IMR-90 (cell line): ENCODE measurements around the gene C10orf90. TPM values are rescaled to one million over a fixed set of nuclear protein-coding genes. Genes with fewer than 3 reads are reported as not detected.

Experiments used
- ATAC-seq: fragments of 200-7000 bp; cut with Tn5 transposase; 2 replicates; pipeline ENCODE4 v1.9.1; 2020; ENCODE audit warnings: low read depth, mild to moderate bottlenecking, moderate library complexity
- BruUV-seq: library from RNA; stranded (reverse); fragments of 400-500 nt; replicated peaks from 2 replicates; lab custom pipeline; 2021; lab: Mats Ljungman, UMichigan
- CTCF ChIA-PET: fragments of 300-600 bp; formaldehyde crosslinking; extraction: SDS; loops from one replicate; lab custom pipeline; 2021; ENCODE audit warnings: antibody characterized with exemption; lab: Yijun Ruan, JAX
- POLR2A ChIA-PET: fragments of 300-600 bp; sonication (Branson Sonifier 250); formaldehyde crosslinking; loops from one replicate; lab custom pipeline; 2022; ENCODE audit warnings: antibody characterized with exemption; ENCODE audit not compliant: unreplicated experiment; lab: Charles Lee
- DNase-seq: peaks from one replicate; pipeline ENCODE4 v3.0.0; 2013
- H2AFZ ChIP-seq: replicated peaks from 2 replicates; pipeline ENCODE3; 2013; ENCODE audit warnings: low read length, mild to moderate bottlenecking; ENCODE audit not compliant: poor library complexity
- H2AK5ac ChIP-seq: 2 replicates; pipeline ENCODE4 v1.6.1; 2013; ENCODE audit warnings: low read depth, low read length, inconsistent platforms
- H2AK9ac ChIP-seq: replicated peaks from 2 replicates; pipeline ENCODE3; 2013; ENCODE audit warnings: mild to moderate bottlenecking, low read depth, low read length, moderate library complexity; ENCODE audit not compliant: poor library complexity
- H2BK120ac ChIP-seq: 2 replicates; pipeline ENCODE4 v1.6.1; 2013; ENCODE audit warnings: low read depth, low read length, inconsistent platforms
- H2BK15ac ChIP-seq: 3 replicates; pipeline ENCODE4 v1.6.1; 2013; ENCODE audit warnings: low read depth, low read length, inconsistent platforms
- H2BK20ac ChIP-seq: 2 replicates; pipeline ENCODE4 v1.6.1; 2013; ENCODE audit warnings: low read depth, mild to moderate bottlenecking, inconsistent platforms, low read length, moderate library complexity
- H2BK5ac ChIP-seq: 2 replicates; pipeline ENCODE4 v1.6.1; 2013; ENCODE audit warnings: mild to moderate bottlenecking, low read depth, low read length, inconsistent platforms; ENCODE audit not compliant: poor library complexity, severe bottlenecking
- H3K14ac ChIP-seq: replicated peaks from 2 replicates; pipeline ENCODE4 v1.6.1; 2013; ENCODE audit warnings: low read depth, low read length, inconsistent platforms
- H3K18ac ChIP-seq: 2 replicates; pipeline ENCODE4 v1.6.1; 2013; ENCODE audit warnings: low read depth, low read length, control low read depth
- H3K23ac ChIP-seq: 2 replicates; pipeline ENCODE4 v1.6.1; 2013; ENCODE audit warnings: low read depth, low read length, inconsistent platforms
- H3K27ac ChIP-seq: 2 replicates; pipeline ENCODE4 v1.5.1; 2013; ENCODE audit warnings: mild to moderate bottlenecking, control low read depth, low read length; ENCODE audit not compliant: insufficient read depth
- H3K27me3 ChIP-seq: 2 replicates; pipeline ENCODE4 v1.6.1; 2013; ENCODE audit warnings: low read length; ENCODE audit not compliant: control insufficient read depth, insufficient read depth
- H3K36me3 ChIP-seq: 2 replicates; pipeline ENCODE4 v1.6.1; 2013; ENCODE audit warnings: low read length, mixed read lengths; ENCODE audit not compliant: control insufficient read depth, insufficient read depth
- H3K4ac ChIP-seq: 2 replicates; pipeline ENCODE4 v1.6.1; 2013; ENCODE audit warnings: low read depth, low read length, inconsistent platforms
- H3K4me1 ChIP-seq: 2 replicates; pipeline ENCODE4 v1.6.1; 2013; ENCODE audit warnings: low read length, mixed read lengths; ENCODE audit not compliant: control insufficient read depth, insufficient read depth
- H3K4me2 ChIP-seq: 2 replicates; pipeline ENCODE4 v1.6.1; 2013; ENCODE audit warnings: low read depth, mild to moderate bottlenecking, control low read depth, low read length, moderate library complexity
- H3K4me3 ChIP-seq: 2 replicates; pipeline ENCODE4 v1.5.1; 2013; ENCODE audit warnings: low read depth, mild to moderate bottlenecking, control low read depth, low read length, moderate library complexity; ENCODE audit not compliant: insufficient read depth
- H3K56ac ChIP-seq: 2 replicates; pipeline ENCODE4 v1.6.1; 2013; ENCODE audit warnings: low read length, inconsistent platforms; ENCODE audit not compliant: insufficient read depth; ENCODE audit errors: extremely low read depth
- H3K79me1 ChIP-seq, 2 experiments: 2 replicates each; pipeline ENCODE4 v1.6.1; 2013; ENCODE audit warnings: low read length in 2 of 2, inconsistent platforms in 1 of 2, low read depth in 1 of 2
- H3K9ac ChIP-seq: 2 replicates; pipeline ENCODE4 v1.6.1; 2013; ENCODE audit warnings: low read depth, low read length, control low read depth
- H3K9me1 ChIP-seq: 2 replicates; pipeline ENCODE4 v1.6.1; 2013; ENCODE audit warnings: low read length, inconsistent platforms; ENCODE audit not compliant: insufficient read depth
- H3K9me3 ChIP-seq: 2 replicates; pipeline ENCODE4 v1.6.1; 2013; ENCODE audit warnings: low read length; ENCODE audit not compliant: control insufficient read depth, insufficient read depth
- H4K20me1 ChIP-seq: 2 replicates; pipeline ENCODE4 v1.6.1; 2013; ENCODE audit warnings: low read length, inconsistent platforms; ENCODE audit not compliant: insufficient read depth
- H4K5ac ChIP-seq: 2 replicates; pipeline ENCODE4 v1.6.1; 2013; ENCODE audit warnings: mild to moderate bottlenecking, low read depth, low read length, control low read depth
- H4K8ac ChIP-seq, 2 experiments: 2 replicates each; pipeline ENCODE4 v1.6.1; 2013; ENCODE audit warnings: low read depth in 2 of 2, low read length in 2 of 2, control low read depth in 1 of 2, inconsistent platforms in 1 of 2
- H4K91ac ChIP-seq: 2 replicates; pipeline ENCODE4 v1.6.1; 2013; ENCODE audit warnings: low read depth, low read length, inconsistent platforms; ENCODE audit not compliant: insufficient read depth
- CEBPB ChIP-seq: IDR thresholded peaks from 2 replicates; pipeline ENCODE4 v1.6.1; 2012; ENCODE audit warnings: low read depth, low read length, improper control_type of control experiment
- NFE2L2 ChIP-seq: fragments of 150-350 bp; IDR thresholded peaks from 2 replicates; pipeline ENCODE4 v1.6.1; 2016; ENCODE audit warnings: low read depth, mild to moderate bottlenecking, low read length
- RFX5 ChIP-seq: IDR thresholded peaks from 2 replicates; pipeline ENCODE4 v1.8.0; 2012; ENCODE audit warnings: low read depth, mild to moderate bottlenecking, low read length, moderate library complexity
- SMC3 ChIP-seq: fragments of 150-350 bp; IDR thresholded peaks from 2 replicates; pipeline ENCODE4 v1.6.1; 2016; ENCODE audit warnings: low read depth, mild to moderate bottlenecking, antibody characterized with exemption, low read length, moderate library complexity
- WGBS, 2 experiments: methylation state at CpG; one replicate each; pipeline versions ENCODE4 v1.1.5 to v1.1.7; 2013; ENCODE audit warnings: missing lambda C conversion rate in 2 of 2; ENCODE audit not compliant: insufficient read length in 1 of 2; ENCODE audit errors: extremely low coverage in 2 of 2; 5-methylcytosine and 5-hydroxymethylcytosine counted together
- dilution Hi-C: fragments of 300-500 bp; cut with HindIII; formaldehyde crosslinking; loops from one replicate; pipeline ENCODE4 v1.14.3; 2018; ENCODE audit warnings: low sequenced_read_pairs; ENCODE audit not compliant: unreplicated experiment
- in situ Hi-C: fragments of 300-500 bp; cut with MboI; formaldehyde crosslinking; loops from 3 replicates; pipeline ENCODE4 v1.14.3; 2019; ENCODE audit warnings: low sequenced_read_pairs, inconsistent platforms, mixed read lengths
- intact Hi-C: fragments of 100-400 bp; cut with micrococcal nuclease; formaldehyde crosslinking; loops from 2 replicates; pipeline ENCODE4 v1.10.0; 2022
- polyA plus RNA-seq, 3 experiments: library from polyadenylated mRNA; depleted of rRNA; stranded (reverse); fragments of >200 nt; gene quantifications; 2 replicates each; pipeline ENCODE4 v1.2.3, GENCODE V29; 2012; ENCODE audit warnings: low replicate concordance in 1 of 3
- total RNA-seq: library from RNA; depleted of rRNA; stranded (reverse); fragments of >200 nt; gene quantifications from 2 replicates; pipeline ENCODE4 v1.2.3, GENCODE V29; 2012

C10orf90 gene
- total and polyA plus RNA-seq, 2 of the 4 experiments (the other 2 are of a cell fraction) = 0.05 to 0.18 TPM

- H3K4me2 ChIP-seq = no peak overlapping the region
- no peak overlapping the region for H3K18ac ChIP-seq
- no peaks in the 10 kb centered on the region; the same call in 1 of the 2 replicates for H3K9me1 ChIP-seq
- H3K36me3 ChIP-seq = no peaks in the 10 kb centered on the region
- no peak overlapping the region for H2BK5ac ChIP-seq
- dilution Hi-C loops (no loop called here), in situ Hi-C loops (no loop called here), intact Hi-C loops (no loop called here)
- no peak overlapping the region for H2BK120ac ChIP-seq
- H2BK15ac ChIP-seq = no peak overlapping the region
- H3K14ac ChIP-seq = no peak overlapping the region
- ATAC-seq (no peak), DNase-seq (no peak)
- no CpG with 5 or more reads among the region's 6 CpGs for WGBS, 2 experiments
- H4K20me1 ChIP-seq = no peaks in the 10 kb centered on the region
- TF ChIP-seq CEBPB (no peak), NFE2L2 (no peak), SMC3 (no peak), RFX5 (no peak)
- BruUV-seq = no TSS peak
- no peak overlapping the region for H4K91ac ChIP-seq
- H3K27me3 ChIP-seq = peaks cover 4% of the 10 kb centered on the region
- no peak overlapping the region for H3K9ac ChIP-seq
- no peaks in the 10 kb centered on the region for H3K4me1 ChIP-seq
- H3K4ac ChIP-seq = no peak overlapping the region
- H3K79me1 ChIP-seq = no peaks in the 10 kb centered on the region
- POLR2A ChIA-PET = no interaction called here
- H3K4me3 ChIP-seq = no peak overlapping the region
- no peak overlapping the region for H2AK9ac ChIP-seq
- CTCF ChIA-PET = interaction anchor here (0.6 kb wide), 1 partner anchor 887 kb away, joined by 3 read pairs; no protein-coding TSS in a partner anchor
- H4K8ac ChIP-seq = no peak overlapping the region
- no peak overlapping the region for H2AFZ ChIP-seq
- no peak overlapping the region for H3K23ac ChIP-seq
- H3K27ac ChIP-seq = no peak overlapping the region
- H2BK20ac ChIP-seq = no peak overlapping the region
- H4K5ac ChIP-seq = no peak overlapping the region
- H3K56ac ChIP-seq = no peak overlapping the region
- no peak overlapping the region for H2AK5ac ChIP-seq
- H3K9me3 ChIP-seq = peaks cover 3% of the 10 kb centered on the region; the same call in 1 of the 2 replicates
These were observed 191.9 kb downstream of the C10orf90 start for GRCh38 chr10:126478546-126478945.
